ENCODE data around the gene CGB7. TPM values are rescaled to one million over a fixed set of nuclear protein-coding genes. Genes with fewer than 3 reads are reported as not detected.

CGB7 gene
- total and polyA plus RNA-seq, 2 experiments from 2014 or later, result 0.32 to 0.97 TPM

GRCh38 chr19:49014123-49014869 lies 43.3 kb downstream of the CGB7 start (continued):
- TF ChIP-seq CTCF (conservative IDR thresholded peaks at IDR 0.05; ENCODE audit: low read depth in 2 of 2) (no peak), POLR2AphosphoS5 (IDR thresholded peaks at IDR 0.05; ENCODE audit: low read depth) (no peak), EZH2 (IDR thresholded peaks at IDR 0.05; ENCODE audit: low read depth, unreplicated experiment) (no peak), REST (IDR thresholded peaks at IDR 0.05; ENCODE audit: unreplicated experiment) (no peak), ZNF331 (CRISPR knock-in tag; IDR thresholded peaks at IDR 0.05; ENCODE audit: low read depth) (no peak), JUNB (IDR thresholded peaks at IDR 0.05; ENCODE audit: unreplicated experiment) (no peak), NANOG (IDR thresholded peaks at IDR 0.05; ENCODE audit: borderline replicate concordance) (no peak), EZH2phosphoT487 (IDR thresholded peaks at IDR 0.05; ENCODE audit: unreplicated experiment) (no peak)

- Histone ChIP-seq H3K4me2 (no peak overlapping the region), H3K27ac (ENCODE audit: low read depth) (no peak overlapping the region), H3K27me3 (ENCODE audit: insufficient read depth) (no peaks in the 10 kb centered on the region), H3K36me3 (ENCODE audit: insufficient read depth) (peaks cover 7% of the 10 kb centered on the region; the same call in 1 of the 2 replicates), H3K4me1 (ENCODE audit: insufficient read depth) (no peaks in the 10 kb centered on the region), H3K9me2 (ENCODE audit: insufficient read depth) (no peaks in the 10 kb centered on the region), H2AFZ (no peak overlapping the region), H3K79me2 (replicated peaks; ENCODE audit: insufficient read depth) (no peaks in the 10 kb centered on the region), H3K4me3 (no peak overlapping the region), H3F3A (replicated peaks; ENCODE audit: low read depth) (no peaks in the 10 kb centered on the region), H4K20me1 (replicated peaks; ENCODE audit: insufficient read depth) (no peaks in the 10 kb centered on the region; the same call in 1 of the 2 replicates)
- H3K4me3 Mint-ChIP-seq, result no peak overlapping the region
- H3K27me3 Mint-ChIP-seq (ENCODE audit: insufficient read depth, low read depth, poor library complexity), result peaks cover 7% of the 10 kb centered on the region
- DNase-seq (ENCODE audit: low spot score) (no peak), ATAC-seq (no peak)
- peaks cover 73% of the 10 kb centered on the region for H3K36me3 Mint-ChIP-seq (ENCODE audit: low read depth)
- H3K9me3 Mint-ChIP-seq, result no peaks in the 10 kb centered on the region; the same call in 2 of the 3 replicates
- H3K4me1 Mint-ChIP-seq, result no peaks in the 10 kb centered on the region
- H3K27ac Mint-ChIP-seq, result no peak overlapping the region
- TF ChIP-seq REST (IDR thresholded peaks at IDR 0.05; ENCODE audit: unreplicated experiment) (no peak), STAT1 (IDR thresholded peaks at IDR 0.05; ENCODE audit: unreplicated experiment) (no peak), ZNF331 (CRISPR knock-in tag; IDR thresholded peaks at IDR 0.05; ENCODE audit: low read depth) (no peak), EZH2phosphoT487 (IDR thresholded peaks at IDR 0.05; ENCODE audit: unreplicated experiment) (no peak), POLR2AphosphoS5 (IDR thresholded peaks at IDR 0.05; ENCODE audit: low read depth) (no peak), ZNF114 (CRISPR knock-in tag; IDR thresholded peaks at IDR 0.05) (no peak)
Observed at GRCh38 chr19:49011194-49011593, 46.4 kb downstream of the CGB7 start.

Data from GM23338 (cell line).